ENCODE measurements around the gene TASOR.

DNA sequence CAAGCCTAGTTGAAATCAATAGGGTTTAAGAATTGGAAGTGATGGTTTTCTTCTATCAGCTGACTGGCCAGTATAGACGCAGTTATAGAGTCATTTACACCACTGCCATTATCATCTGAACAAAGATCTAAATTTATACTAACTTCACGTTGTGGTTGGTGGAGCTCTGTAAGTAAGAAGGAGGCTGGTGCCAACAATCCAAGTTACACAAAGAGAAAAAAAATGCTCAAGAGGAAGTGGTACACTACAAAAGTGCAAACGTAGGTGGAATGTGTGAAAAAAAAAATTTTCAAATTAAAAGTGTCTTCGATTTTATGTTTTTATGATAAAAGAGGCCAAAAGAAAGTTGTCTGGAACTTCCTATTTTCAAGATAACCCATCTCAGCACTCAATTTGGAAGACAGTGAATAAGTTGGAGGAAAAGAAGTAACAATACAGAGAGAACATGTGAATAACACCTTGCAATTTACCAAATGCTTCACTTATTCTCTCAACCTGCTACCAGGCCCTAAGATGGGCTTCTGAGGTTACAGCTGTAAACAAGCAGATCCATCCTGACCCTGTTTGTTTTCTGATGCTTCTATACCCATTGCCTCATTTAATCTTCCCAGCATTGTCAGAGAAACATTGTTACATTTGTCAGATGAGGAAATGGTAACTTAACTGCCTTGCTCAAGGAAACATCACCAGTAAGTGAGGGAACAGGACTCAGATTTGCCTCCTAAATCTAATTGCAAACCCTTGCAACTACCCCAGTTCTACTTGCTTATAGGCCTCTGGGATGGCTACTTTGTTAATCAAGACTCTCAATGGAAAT lies 12.0 kb upstream of the TASOR start:
- TF ChIP-seq POLR2AphosphoS5 (IDR thresholded peaks at IDR 0.05; ENCODE audit: low read depth, low read length) (no peak), REST (IDR thresholded peaks at IDR 0.05; ENCODE audit: insufficient read depth in 1 of 2, low read depth in 2 of 2, low read length in 2 of 2) (no peak), TAF1 (IDR thresholded peaks at IDR 0.05; ENCODE audit: borderline replicate concordance, insufficient read depth, low read length) (no peak)

All from PFSK-1 (cell line).